Kidney (tissue), 14 donors: Measurements from ENCODE around the gene ARL14. TPM values are rescaled to one million over a fixed set of nuclear protein-coding genes. Genes with fewer than 3 reads are reported as not detected.

Source experiments
- DNase-seq, 5 donors: peaks; one replicate each; pipeline ENCODE4 v3.0.0-alpha.2; 2013 to 2020
- FAIRE-seq: peaks from 2 replicates; lab custom pipeline; 2012; peaks lifted over from hg19 to GRCh38; lab: Jason Lieb, UNC
- H3K27ac ChIP-seq, 2 donors: one replicate each; pipeline ENCODE4 v1.7.0; 2013; ENCODE audit warnings: low read depth in 2 of 2, low read length in 2 of 2, inconsistent platforms in 1 of 2
- H3K27me3 ChIP-seq: one replicate; pipeline ENCODE4 v1.7.1; 2013; ENCODE audit warnings: low read length, inconsistent platforms; ENCODE audit not compliant: control insufficient read depth, insufficient read depth
- H3K36me3 ChIP-seq, 3 donors: one replicate each; pipeline versions ENCODE4 v1.7.0 to v1.7.1; 2013; ENCODE audit warnings: low read length in 3 of 3, control low read depth in 1 of 3, inconsistent platforms in 1 of 3; ENCODE audit not compliant: insufficient read depth in 3 of 3, control insufficient read depth in 2 of 3
- H3K4me1 ChIP-seq, 3 donors: one replicate each; pipeline versions ENCODE4 v1.7.0 to v1.7.1; 2013; ENCODE audit warnings: low read length in 3 of 3, inconsistent platforms in 1 of 3, low read depth in 1 of 3; ENCODE audit not compliant: control insufficient read depth in 2 of 3, insufficient read depth in 2 of 3
- H3K4me3 ChIP-seq, 3 donors: one replicate each; pipeline versions ENCODE4 v1.7.0 to v1.8.1; 2013; ENCODE audit warnings: low read length in 3 of 3, control low read depth in 1 of 3, inconsistent platforms in 1 of 3
- H3K9ac ChIP-seq, 3 donors: one replicate each; pipeline versions ENCODE4 v1.7.0 to v1.7.1; 2013; ENCODE audit warnings: low read length in 3 of 3, control low read depth in 1 of 3, inconsistent platforms in 1 of 3
- H3K9me3 ChIP-seq, 3 donors: one replicate each; pipeline versions ENCODE4 v1.7.0 to v1.7.1; 2013; ENCODE audit warnings: low read length in 3 of 3, control low read depth in 1 of 3, inconsistent platforms in 1 of 3; ENCODE audit not compliant: control insufficient read depth in 2 of 3, insufficient read depth in 1 of 3
- CTCF ChIP-seq: IDR thresholded peaks from 3 replicates; pipeline ENCODE4 v1.5.1; 2012; ENCODE audit warnings: mild to moderate bottlenecking, moderate library complexity, borderline replicate concordance; ENCODE audit not compliant: insufficient read depth; ENCODE audit errors: extremely low read depth
- intact Hi-C: fragments of 100-400 bp; cut with DNase I; formaldehyde crosslinking; loops from one replicate; pipeline ENCODE4 v1.11.1; 2022
- polyA plus RNA-seq: library from polyadenylated mRNA; stranded (reverse); fragments of 350-450 nt; fragmentation: Illumina TruSeq; extraction: RNeasy Lipid Tissue Mini Kit (QIAGEN cat#74804); gene quantifications from one replicate; pipeline ENCODE4 v1.2.3, GENCODE V29; 2014; ENCODE audit warnings: low read depth, low replicate concordance; ENCODE audit not compliant: insufficient read depth
- total RNA-seq: library from RNA; stranded (reverse); fragmentation: NEBNext Ultra II Directional; extraction: Animal tissue kit (Norgen Biotek cat#: 25700); gene quantifications from one replicate; pipeline ENCODE4 v1.2.1, GENCODE V29; 2021
- donor health status: control.
- donor health status: control.
- donor health status: control.
- donor health status: control.
- donor health status: control.
- donor health status: DM: yes; HTN: yes; CAD: no.
- donor health status: Normal renal cell carcinoma (clear cell type).

Gene ARL14
- total and polyA plus RNA-seq, 2 donors from 2014 or later, result 0.31 TPM; not detected in 1

DNA sequence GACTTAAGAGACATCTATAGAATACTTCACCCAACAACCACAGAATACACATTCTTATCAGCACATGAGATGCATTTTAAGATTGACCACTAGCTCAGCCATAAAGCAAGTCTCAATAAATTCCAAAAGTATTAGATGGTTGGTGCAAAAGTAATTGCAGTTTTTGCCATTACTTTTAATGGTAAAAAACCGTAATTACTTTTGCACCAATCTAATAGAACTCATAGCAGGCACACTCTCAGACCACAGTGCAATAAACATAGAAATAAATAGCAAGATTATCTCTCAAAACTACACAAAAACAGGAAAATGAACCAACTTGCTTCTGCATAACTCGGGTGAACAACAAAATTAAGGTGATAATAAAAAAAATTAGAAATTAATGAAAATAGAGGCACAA, 45.4 kb downstream of the ARL14 start:
- DNase-seq (no peak), FAIRE-seq (no peak)
- intact Hi-C loops, result no loop called here
- H3K27me3 ChIP-seq, result no peaks in the 10 kb centered on the region
- H3K4me1 ChIP-seq, result no peaks in the 10 kb centered on the region
- H3K9ac ChIP-seq, result no peak overlapping the region
- TF ChIP-seq CTCF, result no peak
- no peaks in the 10 kb centered on the region for H3K36me3 ChIP-seq
- no peak overlapping the region for H3K4me3 ChIP-seq
- no peaks in the 10 kb centered on the region for H3K9me3 ChIP-seq
- no peak overlapping the region for H3K27ac ChIP-seq

DNA sequence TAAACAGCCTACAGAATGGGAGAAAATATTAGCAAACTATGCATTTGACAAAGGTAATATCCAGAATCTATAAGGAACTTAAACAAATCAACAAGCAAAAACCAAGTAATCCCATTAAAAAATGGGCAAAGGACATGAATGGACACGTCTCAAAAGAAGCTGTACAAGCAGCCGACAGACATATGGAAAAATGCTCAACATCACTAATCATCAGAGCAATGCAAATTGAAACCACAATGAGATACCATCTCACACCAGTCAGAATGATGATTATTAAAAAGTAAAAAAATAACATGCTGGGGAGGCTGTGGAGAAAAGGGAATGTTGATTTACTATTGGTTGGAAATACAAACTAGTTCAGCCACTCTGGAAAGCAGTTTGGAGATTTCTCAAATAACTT, 48.4 kb downstream of the ARL14 start:
- Histone ChIP-seq H3K27me3 (no peaks in the 10 kb centered on the region), H3K9me3 (no peaks in the 10 kb centered on the region), H3K9ac (no peak overlapping the region), H3K4me3 (no peak overlapping the region), H3K27ac (no peak overlapping the region), H3K36me3 (no peaks in the 10 kb centered on the region), H3K4me1 (no peaks in the 10 kb centered on the region)
- no peak for FAIRE-seq
- no peak for TF ChIP-seq CTCF
- no peak for DNase-seq
- intact Hi-C loops, result no loop called here

Other genes with a start within 250 kb of the ARL14 start
- gene TRIM59, start 227.4 kb upstream of the ARL14 start, total RNA-seq, result 4.8 TPM
- gene TRIM59, start 227.4 kb upstream of the ARL14 start, polyA plus RNA-seq, result 0.84 TPM
- 37.9 TPM for gene KPNA4, start 111.6 kb upstream of the ARL14 start, total RNA-seq
- gene KPNA4, start 111.6 kb upstream of the ARL14 start, polyA plus RNA-seq, result 11.7 TPM
- 13.8 TPM for gene PPM1L, start 79.1 kb downstream of the ARL14 start, total RNA-seq
- 2.8 TPM for gene PPM1L, start 79.1 kb downstream of the ARL14 start, polyA plus RNA-seq